Measurements from ENCODE around the gene ITSN1.
"Not testable (repeated sequence)": the region's sequence is repeated elsewhere in the genome, so short reads cannot be mapped to it uniquely, and the experiment has no call there.

Gene ITSN1

GRCh38 chr21:33767236-33767635 lies 124.9 kb downstream of the ITSN1 start:
- no peak for DNase-seq (ENCODE audit: low read depth in 1 of 2, low spot score in 1 of 2)

- DNase-seq (ENCODE audit: low read depth in 1 of 2, low spot score in 1 of 2): no peak
Observed at GRCh38 chr21:33767960-33768359, 125.7 kb downstream of the ITSN1 start.

- DNase-seq (ENCODE audit: low read depth in 1 of 2, low spot score in 1 of 2): no peak
Observed at GRCh38 chr21:33769057-33769456, 126.8 kb downstream of the ITSN1 start.

- DNase-seq (ENCODE audit: low read depth in 1 of 2, low spot score in 1 of 2): no peak
Observed at GRCh38 chr21:33770542-33770941, 128.2 kb downstream of the ITSN1 start.

DNA sequence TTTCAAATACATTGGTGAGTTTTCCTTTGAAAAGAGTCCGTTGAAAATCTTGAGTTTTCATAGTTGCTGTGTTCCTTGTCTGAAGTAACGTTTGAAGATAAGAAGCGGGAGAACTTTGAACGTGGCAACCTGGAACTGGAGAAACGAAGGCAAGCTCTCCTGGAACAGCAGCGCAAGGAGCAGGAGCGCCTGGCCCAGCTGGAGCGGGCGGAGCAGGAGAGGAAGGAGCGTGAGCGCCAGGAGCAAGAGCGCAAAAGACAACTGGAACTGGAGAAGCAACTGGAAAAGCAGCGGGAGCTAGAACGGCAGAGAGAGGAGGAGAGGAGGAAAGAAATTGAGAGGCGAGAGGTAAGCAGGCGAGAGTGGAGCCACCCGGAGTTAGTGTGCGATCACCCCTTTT lies 129.7 kb downstream of the ITSN1 start:
- no peak for DNase-seq (ENCODE audit: low read depth in 1 of 2, low spot score in 1 of 2)

- no peak for DNase-seq (ENCODE audit: low read depth in 1 of 2, low spot score in 1 of 2)
Observed at GRCh38 chr21:33774551-33774950, 132.2 kb downstream of the ITSN1 start.

DNA sequence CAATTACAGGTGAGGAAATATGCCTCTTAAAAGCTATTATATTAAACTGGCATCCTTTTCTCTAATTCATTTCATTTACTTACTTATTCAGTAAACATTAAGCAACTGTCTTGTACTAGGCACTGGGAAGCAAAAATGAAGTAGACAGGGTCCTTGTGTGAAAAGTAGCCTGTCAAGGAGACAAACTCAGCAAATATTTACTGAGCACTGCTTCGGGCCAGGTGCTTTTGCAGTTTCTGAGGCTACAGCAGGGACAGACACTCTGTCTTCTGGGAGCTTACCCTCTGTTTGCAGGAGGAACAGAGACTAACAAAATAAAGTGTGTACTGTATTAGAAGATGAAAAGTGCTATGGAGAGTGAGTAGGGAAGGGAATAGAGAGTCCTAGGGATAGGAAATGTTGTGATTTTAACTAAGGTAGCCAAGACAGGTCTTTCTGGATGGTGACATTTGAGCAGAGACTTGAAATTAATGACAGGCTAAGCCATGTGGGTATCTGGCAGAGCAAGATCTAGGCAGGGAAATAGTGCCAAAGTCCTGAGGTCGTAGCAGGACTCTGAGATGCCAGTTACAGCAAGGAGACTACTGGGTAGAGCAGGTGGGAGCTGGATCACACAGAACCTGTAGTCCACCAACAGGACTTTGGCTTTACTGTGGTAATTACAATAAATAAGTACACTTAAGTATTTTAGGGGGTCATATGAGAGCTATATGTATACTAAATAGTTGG lies 133.0 kb downstream of the ITSN1 start:
- DNase-seq (ENCODE audit: low read depth in 1 of 2, low spot score in 1 of 2): no peak

DNA sequence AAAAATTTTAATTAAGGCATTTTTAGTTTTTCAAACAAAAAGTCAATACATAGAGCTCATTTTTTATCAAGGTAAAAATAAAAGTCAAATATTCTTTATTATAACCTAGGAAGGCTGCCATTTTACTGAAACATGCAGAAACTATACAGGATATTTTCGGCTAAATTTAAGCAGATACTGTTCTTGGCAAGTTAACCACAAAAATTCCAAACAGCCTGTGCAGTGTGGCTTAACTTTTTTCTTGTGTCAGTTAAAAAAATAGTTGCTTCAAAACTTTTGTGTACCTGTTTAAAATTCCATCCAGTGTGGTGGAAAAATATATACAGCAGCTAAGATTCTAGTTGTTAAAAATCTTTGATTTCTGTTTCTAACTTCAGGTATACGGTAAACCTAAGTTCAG lies 138.3 kb downstream of the ITSN1 start:
- no peak for DNase-seq (ENCODE audit: low read depth in 1 of 2, low spot score in 1 of 2)

GRCh38 chr21:33781121-33781520 lies 138.8 kb downstream of the ITSN1 start:
- DNase-seq (ENCODE audit: low read depth in 1 of 2, low spot score in 1 of 2): no peak

DNA sequence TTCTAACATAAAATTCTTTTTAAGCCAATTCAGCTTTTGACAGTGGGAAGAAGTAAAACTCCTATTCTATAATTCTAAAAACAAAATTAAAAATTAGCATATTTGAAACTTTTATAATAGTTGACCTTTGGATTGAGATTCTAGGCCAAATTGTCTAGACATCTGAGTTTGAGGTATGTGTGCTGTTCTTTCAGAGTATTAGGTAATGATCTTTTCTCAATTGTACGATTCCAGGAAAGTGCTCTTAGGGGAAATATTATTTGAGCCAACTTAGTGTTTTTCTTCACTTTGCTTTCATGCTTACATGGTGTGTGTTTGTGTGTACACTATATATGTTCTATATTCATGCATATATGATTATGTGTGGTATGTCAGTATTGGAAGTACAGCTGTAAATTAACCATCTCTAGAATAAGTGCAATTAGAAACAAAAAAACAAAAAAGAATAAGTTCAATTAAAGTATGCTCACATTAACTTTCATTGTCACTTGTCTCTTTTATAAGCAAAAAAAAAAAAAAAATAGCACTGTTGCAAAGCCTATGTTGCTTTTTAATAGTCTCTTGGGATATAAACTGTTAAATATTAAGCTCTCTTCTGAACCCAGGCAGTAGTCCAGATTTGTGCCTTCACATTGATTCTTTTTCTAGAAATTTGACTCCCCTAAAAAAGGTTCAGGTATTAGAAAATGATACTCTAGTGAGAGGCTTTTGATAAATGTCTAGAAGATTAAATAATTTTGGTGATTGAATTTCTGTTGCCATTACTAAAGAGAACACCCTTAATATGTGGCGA lies 141.1 kb downstream of the ITSN1 start:
- no peak for DNase-seq (ENCODE audit: low read depth in 1 of 2, low spot score in 1 of 2)

DNA sequence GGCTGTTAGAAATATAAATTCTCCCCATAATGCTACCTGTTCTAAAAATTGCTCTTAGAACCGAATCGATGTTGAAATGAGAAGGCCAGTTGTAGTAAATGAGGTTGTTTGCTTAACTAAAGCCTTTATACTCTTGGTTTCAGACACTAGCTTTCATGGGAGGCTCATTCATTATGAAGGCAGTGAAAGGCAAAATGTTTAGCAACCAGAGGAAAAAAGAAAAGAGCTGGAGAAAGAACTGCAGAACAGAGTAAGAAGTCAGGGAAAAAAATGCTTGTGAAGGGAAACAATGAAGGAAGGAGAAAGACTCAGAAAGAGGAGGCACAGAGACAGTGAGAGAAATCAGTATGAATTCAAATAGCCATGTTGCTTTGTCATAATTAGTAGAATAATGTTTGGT lies 145.1 kb downstream of the ITSN1 start:
- DNase-seq (ENCODE audit: low read depth in 1 of 2, low spot score in 1 of 2): no peak

GRCh38 chr21:33788438-33788837 lies 146.1 kb downstream of the ITSN1 start:
- DNase-seq (ENCODE audit: low read depth in 1 of 2, low spot score in 1 of 2): not testable (repeated sequence)

- DNase-seq (ENCODE audit: low read depth in 1 of 2, low spot score in 1 of 2): no peak
Observed at GRCh38 chr21:33789697-33790096, 147.4 kb downstream of the ITSN1 start.

DNA sequence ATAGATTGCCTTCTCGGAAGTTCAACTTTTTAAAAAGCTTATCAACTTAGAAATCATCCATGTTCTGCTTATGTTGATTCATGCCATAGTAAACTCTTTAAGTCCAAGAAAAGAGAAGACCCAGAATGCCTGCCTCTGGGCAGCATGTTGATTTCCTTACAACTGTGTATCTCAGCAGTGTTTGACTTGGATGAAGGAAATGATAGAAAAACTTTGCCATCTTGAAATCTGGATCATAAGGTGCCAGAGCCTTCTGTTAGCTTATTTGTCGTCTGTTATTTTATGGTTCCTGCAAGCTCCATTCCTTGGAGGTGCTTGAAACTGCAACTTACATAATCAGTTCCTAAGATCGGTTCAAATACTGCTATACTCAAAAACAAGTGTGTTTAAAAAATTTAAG lies 148.8 kb downstream of the ITSN1 start:
- no peak for DNase-seq (ENCODE audit: low read depth in 1 of 2, low spot score in 1 of 2)

- DNase-seq (ENCODE audit: low read depth in 1 of 2, low spot score in 1 of 2): no peak
Observed at GRCh38 chr21:33794596-33794995, 152.3 kb downstream of the ITSN1 start.

DNA sequence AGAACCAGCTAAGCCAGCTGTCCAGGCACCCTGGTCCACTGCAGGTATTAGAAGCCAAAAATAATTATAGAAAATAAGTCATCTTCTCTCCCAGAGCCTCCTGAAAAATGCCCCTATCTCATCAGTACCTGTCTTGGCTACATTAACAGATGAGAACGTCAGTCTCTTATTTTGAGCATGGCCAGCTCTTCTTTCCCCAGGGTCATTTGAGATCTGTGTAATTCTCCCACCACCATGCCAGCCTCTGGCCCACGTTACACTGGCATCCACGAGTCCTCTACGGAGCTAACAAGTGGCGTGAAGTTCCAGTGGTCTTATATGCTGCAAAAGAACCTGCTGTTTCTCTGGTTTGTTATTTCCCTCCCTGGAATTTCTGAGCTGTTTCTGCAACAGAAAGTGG lies 155.3 kb downstream of the ITSN1 start:
- no peak for DNase-seq (ENCODE audit: low read depth in 1 of 2, low spot score in 1 of 2)

DNA sequence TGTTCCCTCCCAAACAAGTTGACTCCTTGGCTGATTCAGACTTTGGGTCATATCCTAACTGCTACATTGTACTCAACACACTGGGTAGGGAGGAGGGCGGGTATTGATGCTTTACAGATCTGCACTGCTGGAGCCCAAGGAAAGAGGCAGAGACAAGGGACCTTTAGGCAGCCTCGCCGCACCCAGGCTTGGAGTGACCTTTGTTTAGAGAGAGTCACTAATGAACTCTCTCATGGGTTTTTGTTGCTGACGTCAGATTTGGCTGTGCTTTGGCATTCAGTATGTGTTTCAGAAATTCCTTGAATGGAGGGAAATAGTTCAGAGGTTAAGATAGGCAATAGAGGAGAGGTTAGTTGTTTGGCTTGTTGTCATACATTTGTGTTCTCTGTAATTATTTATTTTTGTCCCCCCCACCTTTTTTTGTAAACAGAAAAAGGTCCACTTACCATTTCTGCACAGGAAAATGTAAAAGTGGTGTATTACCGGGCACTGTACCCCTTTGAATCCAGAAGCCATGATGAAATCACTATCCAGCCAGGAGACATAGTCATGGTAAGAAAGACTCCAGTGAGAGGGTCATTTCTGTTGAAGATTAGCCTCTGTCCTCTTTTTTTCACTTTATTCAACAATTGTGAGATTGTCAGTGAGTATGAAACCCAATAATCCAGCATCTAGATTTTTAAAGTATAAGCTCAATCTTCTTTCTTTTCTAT lies 157.2 kb downstream of the ITSN1 start:
- no peak for DNase-seq (ENCODE audit: low read depth in 1 of 2, low spot score in 1 of 2)

DNA sequence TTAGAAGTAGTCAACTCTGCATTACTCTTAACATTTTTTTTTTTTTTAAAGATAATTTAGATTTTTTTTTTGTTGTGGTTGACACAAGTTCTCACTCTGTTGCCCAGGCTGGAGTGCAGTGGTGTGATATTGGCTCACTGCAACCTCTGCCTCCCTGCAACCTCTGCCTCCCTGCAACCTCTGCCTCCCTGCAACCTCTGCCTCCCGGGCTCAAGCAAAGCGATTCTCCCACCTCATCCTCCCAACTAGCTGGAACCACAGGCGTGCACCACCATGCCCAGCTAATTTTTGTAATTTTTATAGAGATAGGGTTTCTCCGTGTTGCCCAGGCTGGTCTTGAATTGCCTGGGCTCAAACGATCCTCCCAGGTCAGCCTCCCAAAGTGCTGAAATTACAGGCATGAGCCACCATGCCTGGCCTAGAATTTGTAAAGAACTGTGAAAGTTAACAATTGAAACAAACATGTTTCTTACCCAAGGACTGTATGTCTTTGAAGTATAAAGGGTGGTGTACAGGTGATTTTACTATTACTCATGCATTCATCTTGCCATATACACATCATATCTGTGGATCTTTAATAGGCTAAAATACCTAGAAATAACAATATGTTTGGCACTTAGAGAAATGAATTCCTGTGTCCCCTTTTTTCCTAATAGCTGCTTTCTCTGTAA lies 158.6 kb downstream of the ITSN1 start:
- no peak for DNase-seq (ENCODE audit: low read depth in 1 of 2, low spot score in 1 of 2)

DNA sequence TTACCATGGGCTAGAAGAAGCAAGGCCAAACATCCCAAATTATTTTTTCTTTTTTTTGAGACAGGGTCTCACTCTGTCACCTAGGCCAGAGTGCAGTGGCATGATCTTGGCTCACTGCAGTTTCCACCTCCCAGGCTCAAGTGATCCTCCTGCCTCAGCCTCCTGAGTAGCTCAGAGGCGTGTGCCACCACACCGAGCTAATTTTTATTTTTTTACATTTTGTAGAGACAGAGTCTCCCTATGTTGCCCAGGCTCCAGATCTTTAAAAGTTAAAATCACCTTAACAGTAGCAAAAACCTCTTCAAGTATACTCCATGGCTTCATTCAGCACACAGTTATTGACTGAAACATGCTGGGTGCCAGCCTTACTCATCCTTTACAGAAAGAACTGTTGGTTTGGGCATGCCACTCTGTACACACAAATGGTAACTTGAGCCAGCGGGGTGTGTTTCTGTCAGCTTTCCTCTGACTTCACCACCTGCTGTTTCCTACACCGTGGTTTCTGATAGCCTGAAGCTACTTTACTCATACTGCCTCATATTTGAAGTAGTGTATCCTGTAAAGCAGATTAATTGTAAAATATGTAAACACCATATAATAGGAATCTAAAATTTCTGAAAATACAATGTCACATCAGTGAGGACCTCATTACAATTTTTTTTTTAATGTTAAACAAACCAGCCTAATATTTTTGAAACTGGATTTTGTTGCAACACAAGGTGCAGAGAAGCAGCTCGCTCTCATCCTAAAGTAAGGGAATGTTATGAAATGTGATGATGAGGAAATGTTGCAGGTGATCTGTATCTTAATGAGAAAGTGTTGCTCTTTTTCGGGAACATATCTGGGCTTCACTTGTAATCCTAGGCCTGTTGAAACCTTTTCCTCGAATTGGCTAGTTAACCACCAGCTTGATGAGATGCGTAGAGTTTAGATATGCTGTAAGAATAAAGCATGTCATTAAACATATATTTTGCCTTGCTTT lies 159.4 kb downstream of the ITSN1 start:
- no peak for DNase-seq (ENCODE audit: low read depth in 1 of 2, low spot score in 1 of 2)

- DNase-seq (ENCODE audit: low read depth in 1 of 2, low spot score in 1 of 2): no peak
Observed at GRCh38 chr21:33802481-33802880, 160.2 kb downstream of the ITSN1 start.
